ENCODE measurements around the gene TMSB10.

DNA sequence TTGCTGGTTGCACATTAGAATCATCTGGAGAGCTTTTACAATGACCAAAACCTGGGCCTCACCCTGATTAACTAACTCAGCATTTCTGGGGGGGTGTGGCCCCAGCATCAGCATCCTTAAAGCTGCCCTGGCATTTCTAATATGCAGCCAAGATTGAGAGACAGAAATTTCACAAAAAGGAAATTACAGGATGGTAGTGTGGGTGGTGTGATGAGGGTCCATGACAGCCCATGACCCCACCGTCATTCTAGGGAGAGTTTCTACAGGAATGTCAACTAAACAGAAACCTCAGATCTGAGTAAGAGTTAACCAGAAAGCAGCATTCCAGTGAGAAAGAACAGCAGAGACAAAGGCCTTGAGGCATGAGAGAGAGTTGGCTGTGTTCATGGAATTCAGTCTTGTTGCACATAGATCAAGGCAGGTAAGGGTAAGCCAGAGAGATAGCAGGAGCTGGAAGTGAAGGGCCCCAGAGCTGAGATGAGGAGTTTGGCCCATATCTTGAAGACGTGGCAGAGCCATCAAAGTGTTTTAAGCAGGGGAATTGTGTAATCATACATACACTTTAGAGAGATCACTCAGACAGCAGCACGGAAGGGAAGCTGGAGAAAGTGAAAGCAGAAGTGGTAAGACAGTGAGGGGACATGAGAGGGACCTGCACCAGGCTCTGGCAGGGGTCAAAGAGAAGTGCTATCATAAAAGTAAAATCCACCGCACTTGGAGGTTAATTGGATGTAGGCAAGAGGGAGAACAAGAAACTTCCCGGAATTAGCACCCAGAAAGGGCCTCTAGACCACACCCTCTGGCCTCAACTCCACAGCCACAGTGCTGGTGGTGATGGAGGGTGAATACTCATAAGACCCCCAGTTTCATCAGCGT, 16.8 kb upstream of the TMSB10 start:
- TF ChIP-seq CTCF (IDR thresholded peaks at IDR 0.05) = no peak
- no peak for TF ChIP-seq JUN (CRISPR knock-in tag; IDR thresholded peaks at IDR 0.05)
- no peak for TF ChIP-seq ELF4 (CRISPR knock-in tag; IDR thresholded peaks at IDR 0.05; ENCODE audit: low read depth)
